GM21723 (cell line): ENCODE results near the gene VLDLR.

ENCODE experiments used
- ATAC-seq: cut with Tn5 transposase; IDR thresholded peaks from one replicate; pipeline ENCODE4 v1.9.1; 2021; ENCODE audit warnings: mild to moderate bottlenecking, moderate library complexity; ENCODE audit not compliant: unreplicated experiment

VLDLR gene

DNA sequence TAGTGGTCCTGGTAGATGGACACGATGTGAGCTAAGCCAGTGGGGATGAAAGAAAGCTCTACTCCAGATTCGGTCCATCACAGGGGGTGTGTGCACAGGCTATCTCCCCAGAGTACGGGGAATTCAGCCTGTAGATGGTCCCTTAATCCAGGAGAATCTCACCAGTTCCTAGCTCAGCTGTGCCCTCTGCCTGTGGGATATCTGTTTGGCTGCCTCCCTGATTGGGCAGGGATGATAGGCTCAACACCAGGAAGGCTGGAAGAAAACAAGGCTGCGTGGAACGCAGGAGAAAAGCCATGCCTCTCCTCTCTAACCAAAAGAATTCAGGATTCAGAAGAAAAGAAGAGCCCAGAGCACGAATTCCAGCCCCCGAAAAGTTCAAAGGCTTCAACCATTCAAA lies 40.9 kb downstream of the VLDLR start:
- ATAC-seq: no peak

DNA sequence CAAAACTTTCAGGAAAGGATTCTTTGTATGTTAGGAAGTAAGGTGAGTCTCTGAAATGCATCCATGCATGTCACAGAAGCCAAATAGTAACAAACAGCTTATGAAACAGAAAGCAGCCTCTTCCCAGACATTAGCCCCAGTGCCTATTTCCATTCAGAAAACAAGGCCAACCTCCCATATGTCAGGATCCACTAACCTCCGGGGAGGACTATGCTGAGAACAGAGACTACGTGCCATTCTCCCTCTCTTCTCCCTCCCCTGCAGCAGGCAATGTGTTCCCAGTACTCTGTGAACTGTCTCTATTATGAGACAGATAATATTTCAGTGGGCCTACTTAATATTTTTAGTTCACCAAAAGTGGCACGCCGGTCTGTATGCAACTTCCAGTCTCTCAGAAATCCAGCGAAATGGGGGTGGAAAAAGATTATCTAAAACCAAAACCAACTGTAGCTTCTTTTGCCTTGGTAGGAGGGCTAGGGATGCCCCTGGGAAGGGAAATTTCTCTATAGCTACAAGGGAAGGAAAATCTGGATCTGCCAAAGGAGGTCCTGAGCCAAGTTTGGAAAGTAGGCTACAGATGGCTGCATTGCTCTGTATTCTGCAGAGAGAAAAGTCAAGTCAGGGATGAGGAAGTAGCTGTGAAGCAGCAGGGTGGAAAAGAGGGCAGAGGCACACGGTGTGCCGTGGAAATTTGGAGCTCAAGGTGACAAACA lies 42.0 kb downstream of the VLDLR start:
- no peak for ATAC-seq

DNA sequence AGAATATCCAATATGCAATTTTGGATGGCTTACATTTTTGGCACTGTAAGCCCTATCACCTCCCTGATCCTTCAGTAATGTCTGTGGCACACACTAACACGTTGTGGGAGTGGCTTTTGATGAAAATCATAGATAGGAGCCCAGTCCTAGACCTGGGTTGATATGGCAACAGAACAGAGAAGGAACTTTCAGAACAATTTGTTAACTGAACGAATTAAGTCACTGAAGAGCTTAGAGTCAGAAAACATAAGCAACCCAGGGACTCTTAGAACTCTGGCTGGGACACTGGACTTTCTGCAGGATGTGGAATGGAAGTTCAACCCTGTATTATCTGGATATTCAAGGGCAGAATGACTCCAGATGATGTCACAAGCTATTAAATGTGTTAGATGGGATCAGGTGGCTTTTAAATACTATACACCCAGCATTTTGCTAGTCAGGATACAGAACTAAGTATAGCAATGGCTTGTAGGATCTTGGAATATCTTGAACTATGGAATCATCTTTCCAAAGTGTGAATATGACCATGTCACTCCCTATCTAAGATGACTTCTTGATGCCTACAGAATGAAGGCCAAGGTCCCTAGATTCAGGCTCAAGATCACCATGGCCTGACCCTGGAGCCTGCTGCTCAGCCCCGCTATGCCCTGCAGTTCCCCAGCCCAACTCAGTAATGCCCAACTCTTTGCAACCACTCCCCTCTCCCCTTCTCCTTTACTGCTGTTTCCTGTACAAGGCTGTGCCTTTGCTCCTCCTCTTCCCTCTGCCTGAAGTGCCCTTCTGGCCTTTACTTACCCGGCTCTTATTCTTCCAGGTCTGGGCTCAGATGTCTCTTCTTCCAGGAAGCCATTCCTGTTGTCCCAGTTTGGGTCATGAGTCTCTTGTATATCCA lies 42.8 kb downstream of the VLDLR start:
- no peak for ATAC-seq

DNA sequence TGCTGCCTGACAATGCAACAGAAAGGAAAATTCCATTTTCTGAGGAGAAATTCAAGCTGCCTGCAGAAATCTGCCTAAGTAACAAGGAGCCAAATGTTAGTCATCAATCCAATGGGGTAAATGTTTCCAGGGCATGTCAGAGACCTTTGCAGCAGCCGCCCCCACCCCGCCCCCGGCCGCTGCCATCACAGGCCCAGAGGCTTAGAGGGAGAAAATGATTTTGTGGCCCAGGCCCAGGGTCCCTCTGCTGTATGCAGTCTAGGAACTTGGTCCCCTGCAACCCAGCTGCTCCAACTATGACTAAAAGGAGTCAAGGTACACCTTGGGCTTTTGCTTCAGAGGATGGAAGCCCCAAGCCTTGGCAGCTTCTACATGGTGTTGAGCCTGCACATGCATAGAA lies 45.0 kb downstream of the VLDLR start:
- ATAC-seq: no peak

DNA sequence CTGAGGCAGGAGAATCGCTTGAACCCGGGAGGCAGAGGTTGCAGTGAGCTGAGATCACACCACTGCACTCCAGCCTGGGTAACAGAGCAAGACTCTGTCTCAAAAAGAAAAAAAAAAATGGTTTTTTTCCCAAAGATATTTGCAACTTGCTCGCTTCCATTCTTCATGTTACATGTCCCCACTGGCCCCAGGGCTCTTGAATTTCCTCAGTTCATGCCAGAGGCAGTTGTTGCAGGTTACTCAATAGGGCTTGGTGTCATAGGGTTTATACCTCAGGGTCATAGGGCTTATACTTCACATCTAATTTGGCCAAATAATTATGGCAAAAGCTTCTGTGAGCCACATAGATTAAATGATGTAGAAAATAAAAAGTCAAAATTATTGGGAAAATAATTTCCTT lies 51.6 kb downstream of the VLDLR start:
- ATAC-seq: no peak

DNA sequence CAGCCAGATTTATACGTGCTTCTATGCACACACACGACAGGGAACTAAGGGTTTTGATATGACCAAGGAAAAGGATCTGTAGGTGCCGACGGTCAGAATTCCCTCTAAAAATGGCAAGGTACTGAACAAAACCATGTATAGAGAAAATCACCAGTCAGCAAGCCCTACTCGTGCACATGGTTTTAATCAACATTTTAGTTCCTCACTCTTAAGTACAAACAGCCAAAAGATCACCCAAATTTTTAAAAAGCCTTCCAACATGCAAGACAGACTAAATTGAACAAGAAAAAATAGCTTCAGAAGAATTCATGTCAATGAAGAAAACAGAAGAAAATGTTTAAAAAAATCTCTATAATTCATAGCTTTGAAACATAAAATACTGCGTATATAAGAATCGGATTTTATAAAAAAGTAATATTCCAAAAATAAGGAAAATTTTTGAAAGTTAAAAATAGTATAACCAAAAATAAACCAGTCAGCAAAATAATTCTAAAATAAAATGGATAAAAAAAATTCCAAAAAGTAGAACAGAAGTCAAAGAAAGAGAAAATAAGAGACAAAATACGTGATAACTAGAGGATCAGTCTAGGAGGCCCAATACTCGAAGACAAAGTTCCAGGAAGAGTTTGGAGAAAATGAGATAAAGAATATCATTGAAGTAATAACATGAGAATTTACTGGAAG lies 52.7 kb downstream of the VLDLR start:
- no peak for ATAC-seq

DNA sequence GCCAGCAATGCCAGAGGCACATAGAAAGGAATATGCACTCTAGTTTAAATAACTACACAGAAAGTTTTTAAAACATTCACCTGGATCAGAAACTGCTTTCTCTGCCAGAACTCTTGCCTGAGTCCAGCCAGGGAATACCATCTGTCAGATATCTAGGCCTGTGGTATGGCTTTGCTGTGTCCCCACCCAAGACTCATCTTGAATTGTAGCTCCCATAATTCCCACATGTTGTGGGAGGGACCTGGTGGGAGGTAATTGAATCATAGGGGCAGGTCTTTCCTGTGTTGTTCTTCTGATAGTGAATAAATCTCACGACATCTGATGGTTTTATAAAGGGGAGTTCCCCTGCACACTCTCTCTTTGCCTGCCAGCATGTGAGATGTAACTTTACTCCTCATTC lies 54.2 kb downstream of the VLDLR start:
- ATAC-seq: no peak

DNA sequence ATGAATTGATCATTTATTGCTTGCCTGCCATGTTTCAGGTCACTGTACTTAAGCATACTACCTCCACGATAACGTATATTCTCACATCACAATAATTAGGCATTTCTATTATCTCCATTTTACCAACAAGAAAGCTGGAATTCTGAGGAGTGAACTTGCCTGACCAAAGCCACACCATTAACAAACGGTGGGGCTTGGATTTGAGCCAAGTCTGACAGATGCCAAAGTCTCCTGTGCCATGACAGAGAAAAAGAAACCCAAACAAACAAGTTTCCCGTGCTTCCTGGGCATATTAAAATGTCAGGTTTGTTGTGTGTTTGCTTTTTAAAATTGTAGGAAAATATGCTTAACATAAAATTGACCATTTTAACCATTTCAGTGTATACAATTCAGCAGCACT lies 54.9 kb downstream of the VLDLR start:
- ATAC-seq: no peak

DNA sequence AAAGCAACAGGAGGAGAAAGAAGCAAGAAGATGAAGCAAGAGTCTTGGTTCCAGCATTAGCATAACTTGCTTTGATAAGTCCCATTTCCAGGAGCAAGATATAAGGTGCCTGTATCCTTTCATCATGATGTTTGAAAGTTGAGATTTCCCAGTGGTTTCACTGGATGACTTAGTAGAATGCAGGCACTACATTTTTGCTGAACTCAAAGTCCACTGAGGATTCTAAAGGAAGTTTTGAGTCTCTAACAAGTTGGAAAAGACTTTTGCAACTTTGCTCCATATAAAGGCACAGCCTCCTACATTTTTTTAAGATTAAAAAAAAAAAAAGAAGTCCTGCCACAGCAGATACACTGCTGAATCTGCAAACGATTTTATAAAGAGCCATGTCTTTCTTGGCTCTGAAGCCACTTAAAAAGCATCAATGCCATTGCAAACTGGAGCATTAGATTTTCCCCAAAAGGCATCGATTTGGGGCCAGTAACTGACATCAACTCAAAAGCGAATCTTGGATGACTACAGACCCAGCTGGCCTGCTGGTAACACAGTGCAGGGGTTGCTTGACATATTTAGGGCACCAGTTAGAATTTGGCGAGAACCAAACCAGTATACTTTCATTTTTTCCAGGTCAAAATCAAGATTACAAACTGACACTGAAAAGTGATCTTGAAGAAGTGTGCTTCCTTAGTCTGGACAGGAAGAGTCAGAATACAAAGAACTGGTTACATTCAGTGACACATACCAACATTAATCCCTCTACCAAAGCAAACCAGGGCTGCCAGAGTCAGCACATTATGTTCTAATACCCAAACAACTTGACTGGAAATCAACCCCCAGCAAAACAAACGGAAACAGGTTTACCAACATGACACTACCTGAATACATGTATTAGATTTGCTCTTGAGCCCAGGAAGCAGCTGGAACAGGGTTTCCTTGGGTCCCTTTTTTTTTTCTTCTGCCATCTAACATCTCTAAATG lies 56.6 kb downstream of the VLDLR start:
- ATAC-seq: no peak

DNA sequence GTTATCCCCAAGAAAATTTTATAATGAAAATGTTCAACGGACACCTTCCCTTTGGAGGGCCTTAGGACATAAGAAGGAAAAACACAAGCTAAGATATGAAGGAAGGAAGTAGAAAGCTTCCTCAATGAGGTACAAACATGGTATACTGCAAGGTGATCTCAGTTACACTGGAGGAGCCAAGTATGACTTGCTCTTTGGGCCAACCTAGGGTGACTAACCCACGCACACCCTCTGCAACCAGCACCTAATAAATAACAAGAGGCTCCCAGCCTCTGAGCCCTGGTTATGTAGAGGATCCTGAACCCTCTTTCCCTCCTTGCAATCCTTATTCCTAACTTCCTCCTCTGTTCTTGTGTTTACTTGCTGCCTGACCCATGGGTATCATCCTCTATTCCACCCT lies 57.4 kb downstream of the VLDLR start:
- no peak for ATAC-seq

DNA sequence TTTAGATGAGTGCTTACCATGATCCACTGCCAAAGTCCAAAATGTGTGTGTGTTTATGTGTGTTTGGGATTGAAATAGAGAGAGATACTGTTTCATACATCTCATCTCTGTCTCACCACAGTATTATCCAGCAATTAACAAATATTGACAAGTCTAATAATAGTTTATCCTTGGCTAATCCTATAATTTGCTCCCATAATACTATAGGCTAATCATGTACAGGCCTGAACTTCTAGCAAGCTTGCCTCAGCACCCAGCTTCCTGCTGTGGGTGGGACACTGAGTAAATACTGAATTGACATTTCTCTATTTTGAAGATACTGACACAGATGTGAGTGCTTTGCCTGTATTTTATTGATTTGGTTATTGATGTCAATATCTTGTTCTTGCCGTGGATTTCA lies 60.4 kb downstream of the VLDLR start:
- no peak for ATAC-seq

DNA sequence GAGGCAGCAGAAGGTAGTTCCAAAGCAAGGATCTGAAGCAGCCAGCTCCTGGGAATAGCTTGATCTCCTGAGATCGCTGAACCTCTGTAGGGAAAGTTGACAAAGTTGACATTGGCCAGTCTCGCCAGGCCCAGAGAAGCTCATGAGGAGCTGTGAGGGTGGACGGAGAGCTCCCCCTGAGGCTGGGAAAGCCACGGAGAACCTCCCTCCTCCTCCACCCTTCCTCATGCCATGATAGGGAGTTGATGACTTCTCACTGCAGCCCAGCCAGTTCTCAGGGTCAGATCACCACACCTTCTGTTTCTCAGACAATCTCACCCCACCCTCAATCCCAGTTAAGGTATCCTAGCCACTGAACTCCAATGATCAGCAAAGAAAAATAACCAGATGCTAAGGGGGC lies 65.3 kb downstream of the VLDLR start:
- ATAC-seq: no peak

DNA sequence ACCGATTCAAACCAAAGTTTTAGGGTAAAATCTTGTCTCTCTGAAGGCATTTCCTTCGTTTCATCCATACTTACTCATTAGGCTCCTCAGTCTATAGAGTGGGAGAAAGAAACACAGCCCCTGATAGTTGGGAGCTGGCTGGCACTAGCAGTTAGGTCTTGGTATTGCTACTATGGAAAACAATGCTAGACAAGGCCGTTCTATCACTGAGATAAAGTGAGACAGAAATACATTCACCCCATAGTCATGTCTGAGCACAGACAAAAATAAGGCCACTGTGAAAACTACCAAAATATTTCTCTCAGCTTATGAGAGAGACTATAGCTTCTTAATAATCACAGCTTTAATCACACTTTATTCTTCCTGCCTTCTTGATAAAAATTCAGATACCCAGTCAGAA lies 67.0 kb downstream of the VLDLR start:
- no peak for ATAC-seq

DNA sequence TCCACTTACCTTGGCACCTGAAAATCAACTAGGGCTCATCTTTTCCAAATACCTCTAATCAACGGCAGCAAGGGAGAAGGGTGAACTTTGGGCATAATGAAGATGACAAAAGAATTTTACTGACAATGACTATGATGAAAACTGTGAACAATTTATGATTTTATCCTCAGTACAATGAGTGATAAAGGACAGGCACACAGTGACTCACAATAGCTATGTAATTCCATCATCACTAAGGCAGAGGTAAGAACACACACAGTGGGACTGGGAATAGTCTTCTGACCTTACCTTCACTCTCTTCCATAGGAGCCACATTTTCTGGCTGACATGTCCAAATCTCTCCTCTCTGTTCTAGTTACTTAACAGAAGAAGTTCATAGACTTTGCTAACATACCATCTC lies 69.6 kb downstream of the VLDLR start:
- no peak for ATAC-seq

DNA sequence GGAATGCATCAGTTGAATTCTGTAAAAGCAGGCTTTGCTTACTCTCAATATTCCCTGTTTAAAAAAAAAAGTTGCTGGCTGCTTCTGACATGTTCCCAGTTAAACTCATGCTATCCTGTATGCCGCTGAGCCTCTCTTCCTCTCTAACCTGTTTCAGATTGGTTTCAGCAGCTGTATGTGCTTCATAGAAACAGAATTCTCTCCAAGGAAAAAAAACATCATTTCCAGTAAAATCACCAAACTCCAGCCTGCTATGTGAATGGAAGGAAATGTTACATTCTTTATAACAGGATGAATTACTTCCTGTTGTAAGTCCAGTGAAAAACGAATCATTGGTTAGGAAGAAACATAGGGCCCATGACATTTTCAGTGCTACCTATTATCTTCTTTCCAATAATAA lies 70.0 kb downstream of the VLDLR start:
- no peak for ATAC-seq

DNA sequence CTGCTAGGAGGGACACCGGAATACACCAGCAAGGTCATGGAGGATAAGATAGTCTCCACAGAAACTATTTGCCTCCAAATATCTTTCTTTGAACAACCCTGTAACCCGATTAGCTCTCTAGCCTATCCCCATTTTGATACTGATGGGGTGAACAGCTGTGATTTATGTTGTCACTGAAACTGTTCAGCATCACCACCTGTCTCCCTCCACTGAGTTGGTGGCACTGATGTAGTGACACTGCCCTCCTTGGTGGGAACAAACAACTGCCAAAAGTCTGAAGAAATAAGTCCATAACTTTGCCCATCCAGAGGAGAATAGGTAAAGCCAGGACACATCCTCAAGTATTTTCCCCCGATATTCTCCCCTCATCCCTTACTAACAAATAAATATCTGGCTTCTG lies 71.5 kb downstream of the VLDLR start:
- no peak for ATAC-seq

DNA sequence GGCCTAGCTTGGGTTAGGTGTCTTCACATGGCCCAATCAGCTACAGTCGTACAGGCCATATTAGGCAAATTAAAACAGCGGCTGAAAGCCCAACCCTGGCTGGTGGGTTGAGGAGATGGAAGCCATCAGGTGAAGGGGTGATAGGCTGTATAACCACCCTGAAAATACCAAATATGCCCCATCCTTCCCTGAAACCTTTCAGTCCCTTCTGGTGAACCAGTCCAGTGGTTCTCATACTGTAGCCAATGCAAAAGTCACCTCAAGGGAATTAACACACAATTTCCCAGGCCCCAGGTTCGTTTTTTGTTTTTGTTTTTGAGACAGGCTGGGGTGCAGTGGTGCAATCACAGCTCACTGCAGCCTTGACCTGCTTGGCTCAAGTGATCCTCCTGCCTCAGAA lies 75.9 kb downstream of the VLDLR start:
- peak; percentile 73 for ATAC-seq

DNA sequence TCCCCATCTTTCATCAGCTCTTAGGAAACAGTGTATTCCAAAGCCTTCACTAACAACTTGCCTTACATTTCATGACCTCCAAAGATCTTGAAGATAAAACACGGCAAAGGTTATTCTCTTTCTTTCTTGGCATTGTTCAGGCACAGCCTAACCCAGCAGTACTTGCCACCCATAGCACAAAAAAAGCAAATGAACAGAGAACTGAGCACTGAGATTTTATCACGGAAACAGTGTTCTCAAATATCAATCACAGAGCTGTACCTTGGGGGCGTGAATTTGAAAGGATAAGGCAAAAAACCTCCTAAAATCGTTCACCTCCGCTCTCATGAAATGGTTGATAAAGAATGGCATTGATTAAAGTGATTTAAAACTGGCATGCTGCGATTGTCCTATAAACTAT lies 78.8 kb downstream of the VLDLR start:
- no peak for ATAC-seq

DNA sequence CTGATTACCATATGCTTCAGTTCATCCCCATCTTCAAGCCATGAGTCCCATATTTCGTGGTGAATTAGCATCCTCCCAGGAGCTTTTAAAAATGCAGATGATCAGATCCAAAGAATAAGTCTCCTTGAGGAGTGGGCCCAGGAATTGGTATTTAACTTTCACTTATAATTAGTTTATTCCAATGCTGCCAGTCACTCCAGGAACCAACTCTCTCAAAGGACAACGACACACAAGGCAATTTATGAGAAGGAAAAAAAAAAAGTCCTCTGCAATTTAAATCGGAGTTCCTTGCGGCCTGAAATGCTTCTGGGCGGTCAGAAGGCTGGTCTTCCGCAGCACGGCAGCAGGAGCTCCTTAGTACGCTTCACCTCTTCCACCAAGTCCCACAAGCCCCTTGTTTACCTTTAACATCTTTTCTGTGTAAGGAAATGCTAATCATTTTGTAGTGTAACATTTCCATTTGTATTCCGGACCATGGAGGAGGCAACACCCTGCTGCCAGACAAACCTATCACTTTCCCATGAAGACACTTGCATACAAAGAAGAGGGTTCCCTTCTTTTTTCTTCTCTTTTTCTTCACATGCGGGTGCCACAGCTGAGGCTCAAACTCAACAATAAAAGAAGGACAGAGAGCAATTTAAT lies 79.4 kb downstream of the VLDLR start:
- no peak for ATAC-seq

DNA sequence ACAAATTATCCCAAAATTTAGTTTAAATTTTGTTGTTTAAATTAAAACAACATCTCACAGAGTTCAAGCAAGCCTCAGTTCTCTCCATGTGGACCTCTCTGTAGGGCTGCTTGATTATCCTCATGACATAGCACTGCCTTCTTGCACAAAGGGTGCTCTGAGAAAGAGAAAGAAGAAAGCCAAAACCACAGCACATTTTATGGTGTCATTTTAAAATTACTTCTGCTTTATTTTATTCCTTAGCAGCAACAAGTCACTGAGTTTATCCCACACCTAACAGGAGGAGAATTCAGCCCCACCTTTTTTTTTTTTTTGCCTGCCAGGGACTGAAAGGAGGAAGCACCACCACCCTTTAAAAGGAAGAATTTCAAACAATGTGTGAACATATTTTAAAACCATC lies 82.9 kb downstream of the VLDLR start:
- no peak for ATAC-seq
